ENCODE data around the gene ARL15.

DNA sequence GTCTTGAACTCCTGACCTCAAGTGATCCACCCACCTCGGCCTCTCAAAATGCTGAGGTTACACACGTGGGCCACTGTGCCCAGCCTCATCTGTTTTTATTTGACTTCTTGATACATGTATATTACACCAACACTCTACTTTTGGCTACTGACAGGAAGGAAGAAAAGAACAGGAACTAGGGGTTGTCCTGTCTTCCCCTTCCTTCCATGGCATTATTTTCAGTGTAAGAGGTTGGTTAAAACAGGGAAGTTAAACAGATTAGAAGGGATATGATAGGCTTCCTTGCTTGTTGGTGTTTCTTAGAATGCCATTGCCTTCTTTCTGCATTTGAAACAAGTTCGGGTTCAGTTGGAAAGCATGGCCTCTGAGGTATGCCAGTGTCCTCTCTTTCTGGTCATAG lies 437.1 kb downstream of the ARL15 start:
- no peak for TF ChIP-seq RAD21 (IDR thresholded peaks at IDR 0.05; ENCODE audit: low read length)
- no peak for TF ChIP-seq RFX5 (IDR thresholded peaks at IDR 0.05; ENCODE audit: low read depth, low read length)
- no peak for TF ChIP-seq POLR2A (IDR thresholded peaks at IDR 0.05; ENCODE audit: low read depth, low read length)
- no peak for TF ChIP-seq CHD1 (IDR thresholded peaks at IDR 0.05; ENCODE audit: low read depth, low read length)
- TF ChIP-seq, protein P1, sequence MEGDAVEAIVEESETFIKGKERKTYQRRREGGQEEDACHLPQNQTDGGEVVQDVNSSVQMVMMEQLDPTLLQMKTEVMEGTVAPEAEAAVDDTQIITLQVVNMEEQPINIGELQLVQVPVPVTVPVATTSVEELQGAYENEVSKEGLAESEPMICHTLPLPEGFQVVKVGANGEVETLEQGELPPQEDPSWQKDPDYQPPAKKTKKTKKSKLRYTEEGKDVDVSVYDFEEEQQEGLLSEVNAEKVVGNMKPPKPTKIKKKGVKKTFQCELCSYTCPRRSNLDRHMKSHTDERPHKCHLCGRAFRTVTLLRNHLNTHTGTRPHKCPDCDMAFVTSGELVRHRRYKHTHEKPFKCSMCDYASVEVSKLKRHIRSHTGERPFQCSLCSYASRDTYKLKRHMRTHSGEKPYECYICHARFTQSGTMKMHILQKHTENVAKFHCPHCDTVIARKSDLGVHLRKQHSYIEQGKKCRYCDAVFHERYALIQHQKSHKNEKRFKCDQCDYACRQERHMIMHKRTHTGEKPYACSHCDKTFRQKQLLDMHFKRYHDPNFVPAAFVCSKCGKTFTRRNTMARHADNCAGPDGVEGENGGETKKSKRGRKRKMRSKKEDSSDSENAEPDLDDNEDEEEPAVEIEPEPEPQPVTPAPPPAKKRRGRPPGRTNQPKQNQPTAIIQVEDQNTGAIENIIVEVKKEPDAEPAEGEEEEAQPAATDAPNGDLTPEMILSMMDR (conservative IDR thresholded peaks at IDR 0.05; ENCODE audit: low read depth, low read length), result no peak
- no peak for TF ChIP-seq FOS (IDR thresholded peaks at IDR 0.05; ENCODE audit: low read depth, low read length)
- TF ChIP-seq MXI1 (IDR thresholded peaks at IDR 0.05; ENCODE audit: borderline replicate concordance, low read depth, low read length), result no peak
- no peak for TF ChIP-seq BHLHE40 (IDR thresholded peaks at IDR 0.05; ENCODE audit: low read depth, low read length)
